ENCODE measurements around the gene XYLT2.
A peak's percentile ranks its signal among the peaks of the same experiment; 100 is the strongest.
"Not testable (repeated sequence)": the region's sequence is repeated elsewhere in the genome, so short reads cannot be mapped to it uniquely, and the experiment has no call there.

XYLT2 gene

DNA sequence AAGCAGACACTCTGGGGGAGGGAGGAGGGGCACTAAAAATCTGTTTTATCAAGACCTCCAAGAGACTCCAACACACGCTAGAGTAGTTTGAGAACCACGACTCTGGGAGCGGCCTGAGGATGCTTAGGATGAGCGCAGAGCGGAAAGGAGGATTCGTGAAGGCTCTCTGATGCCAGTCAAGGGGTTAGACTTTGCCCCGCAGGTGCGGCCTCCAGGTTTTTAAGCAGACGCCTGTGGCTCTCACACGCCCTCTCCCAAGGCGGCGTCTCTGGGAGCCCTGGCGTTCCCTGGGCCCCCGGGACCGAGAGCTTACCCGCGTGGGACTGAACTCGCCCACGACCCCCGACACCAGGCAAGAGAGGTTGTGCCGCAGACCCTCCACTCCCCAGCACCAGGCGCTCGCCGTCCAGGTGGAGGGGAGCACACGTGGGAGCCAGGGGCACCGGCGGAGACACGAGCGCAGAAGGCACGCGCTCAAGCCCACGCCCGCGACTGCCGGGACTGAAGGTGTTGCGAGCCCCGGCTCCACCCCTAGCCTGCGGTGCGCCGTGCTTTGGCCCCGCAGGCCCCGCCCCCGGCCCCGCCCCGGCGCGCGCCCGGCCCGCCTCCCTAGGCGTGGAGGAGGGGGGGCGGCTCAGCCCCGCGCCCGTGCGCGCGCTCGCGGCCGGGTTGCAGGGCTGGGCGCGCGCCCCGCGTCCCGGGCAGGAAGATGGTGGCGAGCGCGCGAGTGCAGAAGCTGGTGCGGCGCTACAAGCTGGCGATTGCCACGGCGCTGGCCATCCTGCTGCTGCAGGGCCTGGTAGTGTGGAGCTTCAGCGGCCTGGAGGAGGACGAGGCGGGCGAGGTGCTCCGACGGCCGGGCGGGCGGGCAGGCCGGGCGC, at the start of gene XYLT2:
Gene XYLT2, plus strand, starts transcription at position 695 of the 881 bp plus-strand sequence. Its CDS starts 15 bp downstream, at position 710.
- peak within 1 kb of the TSS; percentile 95 for H3K4me3 Mint-ChIP-seq
- H3K27ac Mint-ChIP-seq = peak within 1 kb of the TSS; percentile 88
- peak; percentile 92 for ATAC-seq (ENCODE audit: low read depth)
- peak; percentile 89 to 92 for DNase-seq (ENCODE audit: low spot score in 2 of 2)
- no peaks in the 10 kb centered on the region for H3K9me3 Mint-ChIP-seq
- no peaks in the 10 kb centered on the region for H3K27me3 Mint-ChIP-seq
- H3K4me1 Mint-ChIP-seq = peaks cover 27% of the 10 kb centered on the region
- H3K36me3 Mint-ChIP-seq = no peaks in the 10 kb centered on the region

- ATAC-seq (ENCODE audit: low read depth) = peak; percentile 98
Measured at GRCh38 chr17:50297407-50297865, 48.5 kb upstream of the XYLT2 start.

DNA sequence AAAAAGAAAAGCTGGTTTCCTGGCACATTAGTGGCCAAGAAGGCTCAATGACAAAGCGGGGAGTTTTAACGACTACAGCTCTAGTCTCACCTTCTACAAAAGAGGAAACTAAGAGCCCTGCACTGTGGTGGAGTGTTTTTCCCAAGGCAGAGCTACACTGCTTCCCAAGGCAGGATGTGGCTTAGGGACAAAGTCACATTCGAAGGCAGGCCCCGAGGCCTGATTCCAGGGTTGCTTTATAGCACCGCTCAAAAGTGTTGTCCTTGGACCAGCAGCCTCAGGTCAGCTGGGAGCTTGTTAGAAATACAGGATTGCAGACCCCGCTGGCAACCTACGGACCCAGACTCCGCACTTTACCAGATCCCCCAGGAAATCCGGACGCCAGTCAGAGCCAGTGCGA, 47.9 kb upstream of the XYLT2 start:
- Mint-ChIP-seq H3K36me3 (no peaks in the 10 kb centered on the region), H3K27me3 (peaks cover 4% of the 10 kb centered on the region), H3K27ac (no peak overlapping the region), H3K4me1 (no peaks in the 10 kb centered on the region), H3K9me3 (no peaks in the 10 kb centered on the region), H3K4me3 (no peak overlapping the region)
- ATAC-seq (ENCODE audit: low read depth) (no peak), DNase-seq (ENCODE audit: low spot score in 2 of 2) (no peak)

More at GRCh38 chr17:50297407-50297865, 48.5 kb upstream of the XYLT2 start:
- Mint-ChIP-seq H3K27me3 (peaks cover 4% of the 10 kb centered on the region), H3K27ac (no peak overlapping the region), H3K9me3 (no peaks in the 10 kb centered on the region), H3K36me3 (no peaks in the 10 kb centered on the region), H3K4me1 (no peaks in the 10 kb centered on the region), H3K4me3 (no peak overlapping the region)
- DNase-seq (ENCODE audit: low spot score in 2 of 2) = peak; percentile 79 to 87

DNA sequence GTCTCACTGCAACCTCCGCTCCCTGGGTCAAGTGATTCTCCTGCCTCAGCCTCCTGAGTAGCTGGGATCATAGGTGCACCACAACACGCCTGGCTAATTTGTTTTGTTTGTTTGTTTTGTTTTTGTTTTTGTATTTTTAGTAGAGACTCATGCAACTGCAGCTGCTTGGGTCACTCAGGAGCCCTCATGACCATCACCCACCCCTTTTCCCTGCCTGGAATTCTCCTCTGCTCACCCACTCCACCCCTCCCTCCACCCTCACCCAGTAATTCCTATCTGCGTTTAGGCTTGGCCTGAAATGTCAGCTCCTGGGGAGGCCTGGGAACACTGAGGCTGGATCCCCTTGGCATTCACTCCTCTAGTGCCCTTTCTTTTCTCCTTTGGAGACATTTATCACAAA, 46.1 kb upstream of the XYLT2 start:
- DNase-seq (ENCODE audit: low spot score in 2 of 2) (no peak), ATAC-seq (ENCODE audit: low read depth) (no peak)
- no peak overlapping the region for H3K27ac Mint-ChIP-seq
- H3K36me3 Mint-ChIP-seq = no peaks in the 10 kb centered on the region
- H3K4me1 Mint-ChIP-seq = no peaks in the 10 kb centered on the region
- H3K27me3 Mint-ChIP-seq = peaks cover 5% of the 10 kb centered on the region
- H3K4me3 Mint-ChIP-seq = no peak overlapping the region
- H3K9me3 Mint-ChIP-seq = no peaks in the 10 kb centered on the region

DNA sequence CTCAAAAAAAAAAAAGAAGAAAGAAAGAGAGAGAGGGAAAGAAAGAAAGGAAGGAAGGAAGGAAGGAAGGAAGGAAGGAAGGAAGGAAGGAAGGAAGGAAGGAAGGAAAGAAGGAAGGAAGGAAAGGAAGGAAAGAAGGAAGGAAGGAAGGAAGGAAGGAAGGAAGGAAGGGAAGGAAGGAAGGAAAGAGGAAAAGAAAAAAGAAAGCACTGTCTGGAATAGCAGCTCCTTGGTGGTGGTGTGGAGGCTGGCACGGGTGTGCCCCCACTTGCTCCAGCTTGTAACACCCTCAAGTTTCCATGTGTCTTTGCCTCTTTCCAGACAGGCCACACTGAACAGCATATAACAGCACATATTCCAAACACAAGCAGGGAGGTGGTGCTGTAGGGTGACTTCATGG, 45.1 kb upstream of the XYLT2 start:
- not testable (repeated sequence) for H3K4me1 Mint-ChIP-seq; H3K27me3 Mint-ChIP-seq; H3K27ac Mint-ChIP-seq; H3K4me3 Mint-ChIP-seq; ATAC-seq (ENCODE audit: low read depth); H3K9me3 Mint-ChIP-seq; DNase-seq (ENCODE audit: low spot score in 2 of 2); H3K36me3 Mint-ChIP-seq

GRCh38 chr17:50301891-50302584, 43.9 kb upstream of the XYLT2 start:
- DNase-seq (ENCODE audit: low spot score in 2 of 2) (no peak), ATAC-seq (ENCODE audit: low read depth) (no peak)
- no peaks in the 10 kb centered on the region for H3K9me3 Mint-ChIP-seq
- H3K4me3 Mint-ChIP-seq = no peak overlapping the region
- no peaks in the 10 kb centered on the region for H3K36me3 Mint-ChIP-seq
- H3K27me3 Mint-ChIP-seq = peaks cover 9% of the 10 kb centered on the region
- H3K27ac Mint-ChIP-seq = no peak overlapping the region
- no peaks in the 10 kb centered on the region for H3K4me1 Mint-ChIP-seq

- H3K36me3 Mint-ChIP-seq = no peaks in the 10 kb centered on the region
- no peaks in the 10 kb centered on the region for H3K9me3 Mint-ChIP-seq
- no peak for ATAC-seq (ENCODE audit: low read depth)
- H3K4me1 Mint-ChIP-seq = no peaks in the 10 kb centered on the region
- no peak for DNase-seq (ENCODE audit: low spot score in 2 of 2)
- peaks cover 9% of the 10 kb centered on the region for H3K27me3 Mint-ChIP-seq
- no peak overlapping the region for H3K4me3 Mint-ChIP-seq
- H3K27ac Mint-ChIP-seq = no peak overlapping the region
Measured at GRCh38 chr17:50303051-50303450, 42.9 kb upstream of the XYLT2 start.

GRCh38 chr17:50303596-50303995, 42.3 kb upstream of the XYLT2 start:
- no peak overlapping the region for H3K4me3 Mint-ChIP-seq
- DNase-seq (ENCODE audit: low spot score in 2 of 2) (no peak), ATAC-seq (ENCODE audit: low read depth) (no peak)
- H3K27me3 Mint-ChIP-seq = peaks cover 9% of the 10 kb centered on the region
- H3K4me1 Mint-ChIP-seq = no peaks in the 10 kb centered on the region
- H3K36me3 Mint-ChIP-seq = no peaks in the 10 kb centered on the region
- H3K27ac Mint-ChIP-seq = no peak overlapping the region
- no peaks in the 10 kb centered on the region for H3K9me3 Mint-ChIP-seq

- Mint-ChIP-seq H3K9me3 (no peaks in the 10 kb centered on the region), H3K27ac (no peak overlapping the region), H3K36me3 (no peaks in the 10 kb centered on the region), H3K4me3 (no peak overlapping the region), H3K4me1 (no peaks in the 10 kb centered on the region), H3K27me3 (peaks cover 9% of the 10 kb centered on the region)
- no peak for DNase-seq (ENCODE audit: low spot score in 2 of 2)
- ATAC-seq (ENCODE audit: low read depth) = no peak
Measured at GRCh38 chr17:50304781-50305404, 41.0 kb upstream of the XYLT2 start.

GRCh38 chr17:50307654-50308053, 38.3 kb upstream of the XYLT2 start:
- Mint-ChIP-seq H3K9me3 (no peaks in the 10 kb centered on the region), H3K4me3 (no peak overlapping the region), H3K4me1 (peaks cover 3% of the 10 kb centered on the region), H3K27me3 (peaks cover 19% of the 10 kb centered on the region), H3K27ac (no peak overlapping the region), H3K36me3 (no peaks in the 10 kb centered on the region)
- ATAC-seq (ENCODE audit: low read depth) = no peak
- DNase-seq (ENCODE audit: low spot score in 2 of 2) = no peak

- no peak overlapping the region for H3K4me3 Mint-ChIP-seq
- DNase-seq (ENCODE audit: low spot score in 2 of 2) (no peak), ATAC-seq (ENCODE audit: low read depth) (no peak)
- H3K4me1 Mint-ChIP-seq = peaks cover 3% of the 10 kb centered on the region
- no peak overlapping the region for H3K27ac Mint-ChIP-seq
- H3K9me3 Mint-ChIP-seq = no peaks in the 10 kb centered on the region
- no peaks in the 10 kb centered on the region for H3K36me3 Mint-ChIP-seq
- peaks cover 26% of the 10 kb centered on the region for H3K27me3 Mint-ChIP-seq
Measured at GRCh38 chr17:50308666-50309065, 37.3 kb upstream of the XYLT2 start.

DNA sequence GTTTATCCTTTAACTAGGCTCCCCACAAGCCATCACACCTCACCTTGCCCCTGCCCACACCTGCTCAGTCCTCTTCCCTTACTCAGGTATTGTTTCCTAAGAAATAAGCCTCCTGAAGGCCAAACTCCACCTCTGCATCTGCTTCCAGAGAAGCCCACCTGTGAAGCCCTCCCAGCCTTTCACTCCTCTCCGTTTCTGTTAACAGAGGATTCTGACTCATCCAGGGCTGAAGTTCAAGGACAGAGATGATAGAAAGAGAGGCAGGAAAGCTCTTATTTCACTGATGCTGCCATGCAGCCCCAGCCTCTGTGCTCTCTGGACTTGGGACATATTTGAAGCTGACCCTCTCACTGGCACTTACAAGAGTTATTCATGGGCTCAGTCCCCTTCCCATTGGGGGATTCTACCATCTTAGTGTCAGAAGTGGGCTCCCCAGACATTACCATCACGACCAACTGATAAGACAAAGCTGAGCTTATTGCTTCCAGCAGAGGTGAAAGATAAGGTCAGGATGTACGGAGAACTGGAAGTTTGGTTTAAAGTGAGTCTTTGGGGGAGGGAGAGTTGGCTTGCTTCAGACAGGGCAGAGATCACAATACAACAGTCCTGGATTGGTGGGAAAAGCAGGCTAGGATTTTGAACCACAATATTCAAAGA, 35.3 kb upstream of the XYLT2 start:
- no peak overlapping the region for H3K4me3 Mint-ChIP-seq

DNA sequence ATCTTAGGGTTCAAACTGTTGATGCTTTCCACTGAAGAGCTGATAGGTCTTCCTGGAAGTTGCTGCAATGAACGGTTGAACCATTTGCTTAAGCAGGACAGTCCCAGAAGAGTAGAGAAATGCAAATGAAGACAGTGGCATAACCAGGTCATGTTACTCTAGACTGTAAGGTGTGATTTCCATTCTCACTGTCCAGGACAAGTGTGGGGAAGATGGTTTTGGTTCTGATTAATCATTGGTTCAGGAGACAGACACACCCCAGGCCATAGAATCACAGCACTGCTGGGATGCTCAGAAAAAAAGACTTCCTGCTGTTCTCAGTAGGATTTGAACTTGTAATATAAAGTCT, 34.8 kb upstream of the XYLT2 start:
- Mint-ChIP-seq H3K9me3 (no peaks in the 10 kb centered on the region), H3K4me3 (no peak overlapping the region), H3K27me3 (peaks cover 26% of the 10 kb centered on the region), H3K4me1 (peaks cover 3% of the 10 kb centered on the region), H3K36me3 (no peaks in the 10 kb centered on the region), H3K27ac (no peak overlapping the region)
- ATAC-seq (ENCODE audit: low read depth) (no peak), DNase-seq (ENCODE audit: low spot score in 2 of 2) (no peak)

More for the DNA sequence above, 35.3 kb upstream of the XYLT2 start:
- Mint-ChIP-seq H3K27ac (no peak overlapping the region), H3K27me3 (peaks cover 26% of the 10 kb centered on the region), H3K9me3 (no peaks in the 10 kb centered on the region), H3K36me3 (no peaks in the 10 kb centered on the region), H3K4me1 (peaks cover 3% of the 10 kb centered on the region)
- DNase-seq (ENCODE audit: low spot score in 2 of 2) (no peak), ATAC-seq (ENCODE audit: low read depth) (no peak)

- no peak overlapping the region for H3K27ac Mint-ChIP-seq
- H3K4me1 Mint-ChIP-seq = peaks cover 3% of the 10 kb centered on the region
- no peaks in the 10 kb centered on the region for H3K9me3 Mint-ChIP-seq
Measured at GRCh38 chr17:50311483-50311882, 34.4 kb upstream of the XYLT2 start.

More at GRCh38 chr17:50311483-50311882, 34.4 kb upstream of the XYLT2 start:
- Mint-ChIP-seq H3K27me3 (peaks cover 24% of the 10 kb centered on the region), H3K36me3 (no peaks in the 10 kb centered on the region), H3K4me3 (no peak overlapping the region)
- DNase-seq (ENCODE audit: low spot score in 2 of 2) (no peak), ATAC-seq (ENCODE audit: low read depth) (no peak)
